ENCODE measurements around the gene FLT1. TPM values are rescaled to one million over a fixed set of nuclear protein-coding genes. Genes with fewer than 3 reads are reported as not detected.

The FLT1 gene
- total RNA-seq, 1 donor from 2014 or later = 46.0 TPM

DNA sequence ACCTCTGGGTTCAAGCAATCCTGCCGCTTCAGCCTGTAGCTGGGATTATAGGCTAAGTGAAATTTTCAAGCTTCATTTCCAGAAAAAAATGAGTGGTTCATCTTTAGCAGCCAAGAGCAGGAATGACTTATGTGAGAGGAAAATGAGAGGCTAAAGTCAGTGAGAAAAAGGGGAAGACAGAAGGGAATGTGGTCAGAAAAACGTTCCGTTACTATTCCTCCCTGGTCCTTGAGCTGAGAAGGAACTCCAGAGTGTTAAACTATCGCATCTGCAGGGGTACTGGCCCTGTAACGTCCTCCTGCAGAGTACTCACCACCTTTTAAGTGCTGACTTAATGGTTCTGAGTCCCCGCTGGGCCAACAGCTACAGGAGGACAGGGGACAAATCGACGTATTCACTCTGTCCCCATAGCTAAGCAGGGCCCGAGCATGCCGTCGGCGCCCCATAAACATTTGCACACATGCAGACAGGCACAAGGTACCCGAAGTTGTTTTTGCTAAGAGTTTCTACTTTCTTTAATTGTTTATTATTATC is 88.1 kb downstream of the FLT1 start:
- no peak overlapping the region for H3K4me3 ChIP-seq
- H3K4me1 ChIP-seq = no peaks in the 10 kb centered on the region
- no peaks in the 10 kb centered on the region for H3K36me3 ChIP-seq
- H3K9me3 ChIP-seq = no peaks in the 10 kb centered on the region
- TF ChIP-seq, protein P1, sequence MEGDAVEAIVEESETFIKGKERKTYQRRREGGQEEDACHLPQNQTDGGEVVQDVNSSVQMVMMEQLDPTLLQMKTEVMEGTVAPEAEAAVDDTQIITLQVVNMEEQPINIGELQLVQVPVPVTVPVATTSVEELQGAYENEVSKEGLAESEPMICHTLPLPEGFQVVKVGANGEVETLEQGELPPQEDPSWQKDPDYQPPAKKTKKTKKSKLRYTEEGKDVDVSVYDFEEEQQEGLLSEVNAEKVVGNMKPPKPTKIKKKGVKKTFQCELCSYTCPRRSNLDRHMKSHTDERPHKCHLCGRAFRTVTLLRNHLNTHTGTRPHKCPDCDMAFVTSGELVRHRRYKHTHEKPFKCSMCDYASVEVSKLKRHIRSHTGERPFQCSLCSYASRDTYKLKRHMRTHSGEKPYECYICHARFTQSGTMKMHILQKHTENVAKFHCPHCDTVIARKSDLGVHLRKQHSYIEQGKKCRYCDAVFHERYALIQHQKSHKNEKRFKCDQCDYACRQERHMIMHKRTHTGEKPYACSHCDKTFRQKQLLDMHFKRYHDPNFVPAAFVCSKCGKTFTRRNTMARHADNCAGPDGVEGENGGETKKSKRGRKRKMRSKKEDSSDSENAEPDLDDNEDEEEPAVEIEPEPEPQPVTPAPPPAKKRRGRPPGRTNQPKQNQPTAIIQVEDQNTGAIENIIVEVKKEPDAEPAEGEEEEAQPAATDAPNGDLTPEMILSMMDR (IDR thresholded peaks at IDR 0.05) = no peak
- DNase-seq (ENCODE audit: low spot score in 2 of 2) = no peak
- no peak overlapping the region for H3K27ac ChIP-seq
- no peaks in the 10 kb centered on the region for H3K27me3 ChIP-seq
- intact Hi-C loops (cut with DNase I) = no loop called here

DNA sequence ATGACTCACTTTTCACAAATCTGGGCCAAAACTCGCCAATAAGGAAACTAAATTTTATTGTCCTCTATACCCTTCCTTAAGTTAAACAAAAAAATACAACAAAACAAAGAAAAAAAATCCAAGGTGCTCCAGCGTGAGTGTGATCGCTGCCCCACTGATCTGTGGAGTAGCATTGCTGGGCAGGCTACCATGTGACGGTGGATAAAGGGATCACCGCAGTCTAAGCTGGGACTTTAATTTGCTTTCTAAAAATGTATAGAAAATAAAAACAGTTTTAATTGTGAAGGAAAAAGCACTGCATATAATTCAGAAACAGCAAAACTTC is 92.9 kb downstream of the FLT1 start:
- Histone ChIP-seq H3K9me3 (no peaks in the 10 kb centered on the region), H3K27me3 (no peaks in the 10 kb centered on the region), H3K36me3 (no peaks in the 10 kb centered on the region), H3K27ac (no peak overlapping the region), H3K4me1 (no peaks in the 10 kb centered on the region), H3K4me3 (no peak overlapping the region)
- DNase-seq (ENCODE audit: low spot score in 2 of 2) = no peak
- TF ChIP-seq, protein P1 (IDR thresholded peaks at IDR 0.05) = no peak
- intact Hi-C loops (cut with DNase I) = no loop called here

DNA sequence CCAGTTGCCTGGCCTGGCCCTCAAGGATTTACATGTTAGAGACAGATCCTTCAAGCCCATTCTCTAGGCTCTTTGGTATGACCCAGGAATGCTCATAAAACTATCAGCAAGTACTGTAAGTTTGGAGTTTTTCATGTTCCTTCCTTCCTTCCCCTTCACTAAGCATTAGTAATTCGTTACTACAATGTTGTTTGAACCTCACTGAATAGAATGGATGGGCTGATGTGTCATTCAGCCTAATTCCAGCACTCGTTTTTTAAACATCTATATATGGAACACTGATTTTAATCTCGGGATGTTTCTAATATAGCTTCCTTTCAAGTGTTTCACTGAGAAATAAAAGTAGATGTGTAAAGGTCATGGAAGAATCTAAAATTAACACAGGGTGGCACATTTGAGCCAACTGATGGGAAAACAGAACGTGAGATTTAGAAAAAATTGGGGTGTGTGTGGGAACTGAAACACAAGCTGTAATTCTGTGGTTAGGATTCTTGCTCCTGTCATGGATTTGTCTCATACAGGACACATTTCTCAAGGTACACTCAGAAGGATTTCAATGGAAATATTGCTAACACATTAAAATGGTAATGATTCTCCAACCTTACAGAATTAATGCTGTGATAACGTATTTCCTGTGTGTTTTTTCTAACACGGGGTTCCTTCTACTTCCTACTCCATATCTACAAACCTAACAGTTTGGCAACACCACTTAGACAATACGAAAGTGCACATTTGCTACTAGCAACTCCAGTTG is 93.4 kb downstream of the FLT1 start:
- H3K9me3 ChIP-seq = no peaks in the 10 kb centered on the region
- H3K36me3 ChIP-seq = no peaks in the 10 kb centered on the region
- H3K27ac ChIP-seq = no peak overlapping the region
- DNase-seq (ENCODE audit: low spot score in 2 of 2) = no peak
- intact Hi-C loops (cut with DNase I) = no loop called here
- no peaks in the 10 kb centered on the region for H3K4me1 ChIP-seq
- no peaks in the 10 kb centered on the region for H3K27me3 ChIP-seq
- no peak overlapping the region for H3K4me3 ChIP-seq
- TF ChIP-seq, protein P1 (IDR thresholded peaks at IDR 0.05) = no peak

DNA sequence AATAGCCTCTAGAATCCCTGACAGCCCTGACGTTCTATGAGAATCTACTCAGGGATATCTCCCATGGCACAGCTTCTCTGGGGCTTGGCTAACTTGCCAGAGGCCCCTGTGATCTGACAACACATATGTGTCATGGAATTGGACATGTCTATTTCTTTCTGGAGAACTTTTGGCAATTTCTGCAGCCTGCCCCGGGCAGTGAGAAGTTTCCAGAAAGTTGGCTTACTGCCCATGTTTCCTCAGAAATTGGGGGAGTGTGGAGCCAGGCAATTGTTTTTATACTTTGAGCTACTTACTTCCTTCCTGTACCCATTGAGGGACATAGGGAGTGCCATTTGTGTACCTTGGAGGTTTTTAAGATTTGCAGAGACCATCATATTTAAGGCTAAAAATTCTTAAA is 98.9 kb downstream of the FLT1 start:
- TF ChIP-seq, protein P1 (IDR thresholded peaks at IDR 0.05) = no peak
- Histone ChIP-seq H3K4me1 (no peaks in the 10 kb centered on the region), H3K27me3 (no peaks in the 10 kb centered on the region), H3K4me3 (no peak overlapping the region), H3K27ac (no peak overlapping the region), H3K9me3 (no peaks in the 10 kb centered on the region), H3K36me3 (no peaks in the 10 kb centered on the region)
- DNase-seq (ENCODE audit: low spot score in 2 of 2) = no peak
- intact Hi-C loops (cut with DNase I) = no loop called here

DNA sequence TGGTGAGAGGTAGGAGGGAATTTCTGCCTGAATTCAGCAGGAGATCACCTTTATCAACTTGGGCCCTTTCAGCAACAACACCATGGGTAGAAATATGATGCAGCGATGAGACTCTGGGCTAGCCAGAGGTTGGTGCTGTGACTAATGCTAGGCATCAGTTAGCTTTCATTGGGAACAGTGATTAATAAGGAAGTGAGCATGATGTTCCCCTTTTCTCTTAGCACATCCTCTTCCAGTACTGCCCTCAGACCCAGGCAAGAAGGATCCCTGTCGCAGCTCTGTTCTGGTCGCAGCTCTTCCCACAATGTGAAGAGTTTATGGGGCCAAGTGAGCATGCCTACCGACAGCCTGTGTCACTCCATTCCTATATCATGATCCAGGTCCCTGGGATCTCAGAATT is 100.5 kb downstream of the FLT1 start:
- Histone ChIP-seq H3K27me3 (no peaks in the 10 kb centered on the region), H3K4me1 (no peaks in the 10 kb centered on the region), H3K9me3 (no peaks in the 10 kb centered on the region), H3K36me3 (no peaks in the 10 kb centered on the region), H3K27ac (no peak overlapping the region), H3K4me3 (no peak overlapping the region)
- no peak for DNase-seq (ENCODE audit: low spot score in 2 of 2)
- intact Hi-C loops (cut with DNase I) = no loop called here
- TF ChIP-seq, protein P1 (IDR thresholded peaks at IDR 0.05) = no peak

Data from ascending aorta (tissue), 2 donors.